HCT116 (cell line): ENCODE results near the gene OSBPL5. TPM values are rescaled to one million over a fixed set of nuclear protein-coding genes. Genes with fewer than 3 reads are reported as not detected.

Experiments
- ATAC-seq: fragments of 200-7000 bp; cut with Tn5 transposase; 2 replicates; pipeline ENCODE4 v1.9.1; 2020; ENCODE audit warnings: mild to moderate bottlenecking, moderate library complexity
- BruUV-seq: library from RNA; stranded (reverse); fragments of 400-500 nt; replicated peaks from 2 replicates; lab custom pipeline; 2021; lab: Mats Ljungman, UMichigan
- CTCF ChIA-PET: fragments of 300-600 bp; sonication (Branson Sonifier 250); formaldehyde crosslinking; loops from one replicate; lab custom pipeline; 2021; ENCODE audit warnings: antibody characterized with exemption; lab: Charles Lee
- POLR2A ChIA-PET: fragments of 300-600, 350-600 bp; sonication (Branson Sonifier 250); formaldehyde crosslinking; loops from one replicate; lab custom pipeline; 2021; ENCODE audit warnings: antibody characterized with exemption; lab: Charles Lee
- RAD21 ChIA-PET, 2 experiments: fragments of 300-600 bp; sonication (Branson Sonifier 250); formaldehyde crosslinking; loops; one replicate each; lab custom pipeline; 2023; ENCODE audit warnings: low total read pairs in 2 of 2; ENCODE audit not compliant: uncharacterized antibody in 2 of 2, unreplicated experiment in 2 of 2, low non-redundant PET in 1 of 2; lab: Charles Lee
- DNase-seq: peaks from one replicate; pipeline ENCODE4 v3.0.0-alpha.2; 2010; ENCODE audit warnings: low read depth, low spot score
- H2AFZ ChIP-seq: fragments of 200-600 bp; shearing (Covaris generic), sonication (generic); 2 replicates; pipeline ENCODE4 v1.6.1; 2017; ENCODE audit warnings: low read depth, mixed run types, mixed read lengths, antibody characterized with exemption, low read length; ENCODE audit not compliant: poor library complexity, severe bottlenecking
- H3K27ac ChIP-seq: 2 replicates; pipeline ENCODE4 v1.5.1; 2012; ENCODE audit warnings: low read depth, low read length
- H3K27me3 ChIP-seq: fragments of 200-600 bp; sonication (generic); 2 replicates; pipeline ENCODE4 v1.6.1; 2016; ENCODE audit warnings: mixed run types, low read length, mixed read lengths; ENCODE audit not compliant: insufficient read depth
- H3K36me3 ChIP-seq, 2 experiments: fragments of 200-500 bp in 1 of 2; fragments of 200-600 bp in 1 of 2; sonication (Bioruptor generic) in 1 of 2; sonication (generic) in 1 of 2; 2 replicates each; pipeline versions ENCODE4 v1.5.1 to v1.6.1; 2014 to 2016; ENCODE audit warnings: low read length in 2 of 2, inconsistent platforms in 1 of 2, mixed read lengths in 1 of 2, mixed run types in 1 of 2; ENCODE audit not compliant: insufficient read depth in 2 of 2, control insufficient read depth in 1 of 2
- H3K4me1 ChIP-seq, 2 experiments: fragments of 200-600 bp in 1 of 2; sonication (generic) in 1 of 2; 2 replicates each; pipeline versions ENCODE4 v1.5.1 to v1.6.1; 2012 to 2017; ENCODE audit warnings: low read length in 2 of 2, inconsistent platforms in 1 of 2, mild to moderate bottlenecking in 1 of 2, mixed read lengths in 1 of 2, mixed run types in 1 of 2, moderate library complexity in 1 of 2; ENCODE audit not compliant: insufficient read depth in 2 of 2, control insufficient read depth in 1 of 2
- H3K4me2 ChIP-seq: fragments of 200-600 bp; sonication (generic); 2 replicates; pipeline ENCODE4 v1.6.1; 2017; ENCODE audit warnings: mixed run types, low read length, mixed read lengths
- H3K4me3 ChIP-seq, 2 experiments: fragments of 200-600 bp in 1 of 2; sonication (generic) in 1 of 2; replicated peaks in 1 of 2; 2 replicates each; pipeline ENCODE4 v1.5.1; 2011 to 2016; ENCODE audit warnings: low read length in 2 of 2, control low read depth in 1 of 2, low read depth in 1 of 2, mild to moderate bottlenecking in 1 of 2, mixed read lengths in 1 of 2, mixed run types in 1 of 2
- H3K79me2 ChIP-seq: fragments of 200-600 bp; sonication (generic); 2 replicates; pipeline ENCODE4 v1.6.1; 2017; ENCODE audit warnings: mild to moderate bottlenecking, mixed run types, low read length, moderate library complexity, mixed read lengths; ENCODE audit not compliant: insufficient read depth
- H3K9ac ChIP-seq: fragments of 200-600 bp; sonication (generic); 2 replicates; pipeline ENCODE4 v1.6.1; 2016; ENCODE audit warnings: low read length, mixed read lengths
- H3K9me2 ChIP-seq: fragments of 200-600 bp; sonication (generic), shearing (Covaris generic); 2 replicates; pipeline ENCODE4 v1.6.1; 2017; ENCODE audit warnings: mixed run types, mild to moderate bottlenecking, moderate library complexity; ENCODE audit not compliant: insufficient read depth
- H3K9me3 ChIP-seq, 2 experiments: fragments of 200-500 bp in 1 of 2; fragments of 200-600 bp in 1 of 2; sonication (Bioruptor generic) in 1 of 2; sonication (generic) in 1 of 2; 2 replicates each; pipeline ENCODE4 v1.6.1; 2014 to 2017; ENCODE audit warnings: low read length in 2 of 2, mixed read lengths in 2 of 2, inconsistent platforms in 1 of 2, low read depth in 1 of 2, mild to moderate bottlenecking in 1 of 2, mixed run types in 1 of 2, moderate library complexity in 1 of 2; ENCODE audit not compliant: control insufficient read depth in 1 of 2, insufficient read depth in 1 of 2
- H4K20me1 ChIP-seq: fragments of 200-600 bp; sonication (generic), shearing (Covaris generic); 2 replicates; pipeline ENCODE4 v1.6.1; 2017; ENCODE audit warnings: mixed run types, mild to moderate bottlenecking, moderate library complexity; ENCODE audit not compliant: insufficient read depth
- CBX3 ChIP-seq: IDR thresholded peaks from 2 replicates; pipeline ENCODE4 v1.6.1; 2012; ENCODE audit warnings: low read depth
- CEBPB ChIP-seq: IDR thresholded peaks from 2 replicates; pipeline ENCODE4 v1.6.1; 2012; ENCODE audit warnings: low read depth
- POLR2A ChIP-seq: IDR thresholded peaks from 2 replicates; pipeline ENCODE4 v1.7.0; 2011; ENCODE audit warnings: borderline replicate concordance; ENCODE audit not compliant: insufficient read depth, insufficient read length; ENCODE audit errors: extremely low read depth
- REST ChIP-seq: IDR thresholded peaks from 2 replicates; pipeline ENCODE4 v1.6.1; 2012; ENCODE audit warnings: low read depth
- SP1 ChIP-seq: IDR thresholded peaks from 2 replicates; pipeline ENCODE4 v1.6.1; 2012; ENCODE audit warnings: low read depth
- ZBTB33 ChIP-seq: IDR thresholded peaks from 2 replicates; pipeline ENCODE4 v1.6.1; 2011; ENCODE audit warnings: mild to moderate bottlenecking, low read length, moderate library complexity; ENCODE audit not compliant: insufficient replicate concordance; ENCODE audit errors: extremely low read depth
- intact Hi-C: fragments of 100-400 bp; cut with micrococcal nuclease; formaldehyde crosslinking; loops from 2 replicates; pipeline ENCODE4 v1.10.0; 2022
- total RNA-seq: library from RNA; stranded (reverse); gene quantifications from one replicate; pipeline ENCODE4 v1.2.1, GENCODE V29; 2021; ENCODE audit not compliant: unreplicated experiment
- TF ChIP-seq, protein P1 (sequence below): IDR thresholded peaks from 2 replicates; pipeline ENCODE4 v1.6.1; 2012

Gene OSBPL5
- total RNA-seq, 1 experiment from 2014 or later = 44.2 TPM

DNA sequence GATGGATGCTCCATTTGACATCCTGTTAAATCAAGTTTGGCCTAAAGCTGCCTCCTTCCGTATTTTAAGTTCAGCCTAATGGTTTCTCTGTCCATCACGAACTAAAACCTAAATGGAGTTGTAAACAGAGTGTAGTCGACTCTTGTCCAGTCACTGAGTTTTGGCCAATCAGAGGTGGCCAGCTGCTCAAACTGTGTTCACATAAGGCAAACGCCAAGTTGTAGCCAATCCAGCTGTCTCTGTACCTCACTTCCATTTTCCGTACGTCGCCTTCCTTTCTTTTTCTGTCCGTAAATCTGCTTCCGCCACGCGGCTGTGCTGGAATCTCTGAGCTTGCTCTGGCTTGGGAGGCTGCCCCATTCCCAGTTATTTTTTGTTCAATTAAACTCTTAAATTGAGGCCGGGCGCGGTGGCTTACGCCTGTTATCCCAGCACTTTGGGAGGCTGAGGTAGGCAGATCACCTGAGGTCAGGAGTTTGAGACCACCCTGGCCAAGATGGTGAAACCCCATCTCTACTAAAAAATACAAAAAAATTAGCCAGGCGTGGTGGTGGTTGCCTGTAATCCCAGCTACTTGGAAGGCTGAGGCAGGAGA, 87.2 kb downstream of the OSBPL5 start:
- Histone ChIP-seq H4K20me1 (no peaks in the 10 kb centered on the region), H3K9me3 (no peaks in the 10 kb centered on the region), H3K4me3 (no peak overlapping the region), H3K9ac (no peak overlapping the region), H3K4me1 (peaks cover 0 to 9% of the 10 kb centered on the region in 2 experiments; a peak in 2 of 4 replicates), H3K9me2 (no peaks in the 10 kb centered on the region), H3K27ac (no peak overlapping the region), H2AFZ (no peak overlapping the region), H3K4me2 (no peak overlapping the region), H3K36me3 (no peaks in the 10 kb centered on the region), H3K27me3 (no peaks in the 10 kb centered on the region), H3K79me2 (no peaks in the 10 kb centered on the region)
- ChIA-PET CTCF (interaction anchor here (0.6 to 1.0 kb wide), 2 partner anchors 12 to 14 kb away, joined by 3 to 4 read pairs; no protein-coding TSS in a partner anchor), RAD21 (no interaction called here), POLR2A (no interaction called here)
- no TSS peak for BruUV-seq
- intact Hi-C loops = no loop called here
- TF ChIP-seq CEBPB = no peak
- no peak for TF ChIP-seq REST
- no peak for TF ChIP-seq POLR2A
- TF ChIP-seq, protein P1, sequence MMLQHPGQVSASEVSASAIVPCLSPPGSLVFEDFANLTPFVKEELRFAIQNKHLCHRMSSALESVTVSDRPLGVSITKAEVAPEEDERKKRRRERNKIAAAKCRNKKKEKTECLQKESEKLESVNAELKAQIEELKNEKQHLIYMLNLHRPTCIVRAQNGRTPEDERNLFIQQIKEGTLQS = no peak
- TF ChIP-seq ZBTB33 = no peak
- TF ChIP-seq SP1 = no peak
- no peak for TF ChIP-seq CBX3
- no peak for DNase-seq
- ATAC-seq = no peak
